Coronary artery (tissue), 2 donors: ENCODE data around the gene PLG.
"Not testable (repeated sequence)": the region's sequence is repeated elsewhere in the genome, so short reads cannot be mapped to it uniquely, and the experiment has no call there.

ENCODE experiments used
- DNase-seq: peaks from one replicate; pipeline ENCODE4 v3.0.0-alpha.2; 2017; ENCODE audit warnings: low spot score
- H3K27ac ChIP-seq, 2 donors: fragments of 200-600 bp; sonication (generic); one replicate each; pipeline ENCODE4 v1.5.1; 2016 to 2019
- H3K4me3 ChIP-seq: fragments of 200-600 bp; sonication (generic); 2 replicates; pipeline ENCODE4 v1.5.1; 2016; ENCODE audit warnings: mild to moderate bottlenecking, moderate library complexity
- CTCF ChIP-seq: fragments of 200-600 bp; sonication (generic); IDR thresholded peaks from one replicate; pipeline ENCODE4 v1.5.1; 2019; ENCODE audit warnings: antibody characterized with exemption

PLG gene

GRCh38 chr6:160668589-160668988, 33.5 kb upstream of the PLG start:
- DNase-seq, result no peak
- no peak overlapping the region for H3K27ac ChIP-seq
- no peak overlapping the region for H3K4me3 ChIP-seq
- no peak for TF ChIP-seq CTCF

GRCh38 chr6:160676418-160676817, 25.6 kb upstream of the PLG start:
- H3K4me3 ChIP-seq, H3K27ac ChIP-seq, DNase-seq: not testable (repeated sequence)

DNA sequence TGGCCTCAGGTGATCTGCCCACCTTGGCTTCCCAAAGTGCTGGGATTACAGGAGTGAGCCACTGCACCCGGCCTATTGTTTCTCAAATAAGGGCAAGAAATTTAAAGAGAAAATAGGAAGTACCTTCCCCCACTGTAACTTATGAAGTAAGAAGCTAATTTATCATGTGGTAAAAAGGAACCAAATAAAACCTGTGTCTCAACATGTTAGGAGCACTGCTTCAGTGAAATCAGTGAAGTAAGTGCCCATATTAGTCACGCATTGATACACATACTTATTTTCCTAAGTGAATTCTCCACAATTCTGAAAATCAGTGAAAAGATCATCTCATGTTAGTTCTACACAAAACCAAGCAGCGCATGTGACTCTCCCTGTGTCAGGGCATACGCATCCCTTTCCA, 23.8 kb upstream of the PLG start:
- no peak for TF ChIP-seq CTCF
- no peak overlapping the region for H3K27ac ChIP-seq
- DNase-seq, result no peak
- no peak overlapping the region for H3K4me3 ChIP-seq

- no peak for DNase-seq
- Histone ChIP-seq H3K4me3 (peak overlapping the region; percentile 34), H3K27ac (no peak overlapping the region)
- TF ChIP-seq CTCF, result no peak
Measured at GRCh38 chr6:160678744-160679401, 23.2 kb upstream of the PLG start.

GRCh38 chr6:160679402-160679769, 22.7 kb upstream of the PLG start:
- Histone ChIP-seq H3K4me3 (peak overlapping the region; percentile 34), H3K27ac (no peak overlapping the region)
- TF ChIP-seq CTCF, result no peak
- DNase-seq, result no peak

DNA sequence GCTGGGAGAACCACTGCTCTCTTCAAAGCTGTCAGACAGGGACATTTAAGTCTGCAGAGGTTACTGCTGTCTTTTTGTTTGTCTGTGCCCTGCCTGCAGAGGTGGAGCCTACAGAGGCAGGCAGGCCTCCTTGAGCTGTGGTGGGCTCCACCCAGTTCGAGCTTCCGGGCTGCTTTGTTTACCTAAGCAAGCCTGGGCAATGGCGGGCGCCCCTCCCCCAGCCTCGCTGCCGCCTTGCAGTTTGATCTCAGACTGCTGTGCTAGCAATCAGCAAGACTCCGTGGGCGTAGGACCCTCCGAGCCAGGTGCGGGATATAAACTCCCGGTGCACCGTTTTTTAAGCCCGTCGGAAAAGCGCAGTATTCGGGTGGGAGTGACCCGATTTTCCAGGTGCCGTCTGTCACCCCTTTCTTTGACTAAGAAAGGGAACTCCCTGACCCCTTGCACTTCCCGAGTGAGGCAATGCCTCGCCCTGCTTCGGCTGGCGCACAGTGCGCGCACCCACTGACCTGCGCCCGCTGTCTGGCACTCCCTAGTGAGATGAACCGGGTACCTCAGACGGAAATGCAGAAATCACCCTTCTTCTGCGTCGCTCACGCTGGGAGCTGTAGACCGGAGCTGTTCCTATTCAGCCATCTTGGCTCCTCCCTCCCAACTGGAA, 16.8 kb upstream of the PLG start:
- not testable (repeated sequence) for DNase-seq, H3K27ac ChIP-seq, H3K4me3 ChIP-seq

GRCh38 chr6:160685762-160686450, 16.1 kb upstream of the PLG start:
- DNase-seq, result no peak
- no peak for TF ChIP-seq CTCF
- Histone ChIP-seq H3K4me3 (no peak overlapping the region), H3K27ac (no peak overlapping the region)

- DNase-seq, result no peak
- TF ChIP-seq CTCF, result no peak
Measured at GRCh38 chr6:160690458-160690857, 11.6 kb upstream of the PLG start.

More at GRCh38 chr6:160690458-160690857, 11.6 kb upstream of the PLG start:
- H3K4me3 ChIP-seq, result no peak overlapping the region
- no peak overlapping the region for H3K27ac ChIP-seq
